Gastroesophageal sphincter (tissue), 4 donors: ENCODE measurements around the gene OR11A1. TPM values are rescaled to one million over a fixed set of nuclear protein-coding genes. Genes with fewer than 3 reads are reported as not detected.

Experiments used
- ATAC-seq: fragments of 150-250 bp; one replicate; pipeline ENCODE4 v1.9.1; 2016; ENCODE audit warnings: mild to moderate bottlenecking, moderate library complexity
- H3K27ac ChIP-seq, 4 donors: fragments of 200-600 bp; sonication (generic) in 3 of 4; 1 replicate in 3 of 4; 2 replicates in 1 of 4; pipeline ENCODE4 v1.5.1; 2016 to 2019
- H3K27me3 ChIP-seq: fragments of 200-600 bp; sonication (generic); one replicate; pipeline ENCODE4 v1.5.1; 2019
- H3K36me3 ChIP-seq, 2 donors: fragments of 200-600 bp; sonication (generic); one replicate each; pipeline ENCODE4 v1.5.1; 2019; ENCODE audit warnings: control low read depth in 1 of 2
- H3K4me1 ChIP-seq, 3 donors: fragments of 200-600 bp; sonication (generic); 1 replicate in 2 of 3; 2 replicates in 1 of 3; pipeline ENCODE4 v1.5.1; 2016 to 2019; ENCODE audit warnings: control low read depth in 2 of 3
- H3K4me3 ChIP-seq, 2 donors: fragments of 200-600 bp; sonication (generic); one replicate each; pipeline ENCODE4 v1.5.1; 2019; ENCODE audit warnings: mild to moderate bottlenecking in 1 of 2, moderate library complexity in 1 of 2
- H3K9me3 ChIP-seq, 3 donors: fragments of 200-600 bp; sonication (generic); one replicate each; pipeline ENCODE4 v1.5.1; 2017 to 2019; ENCODE audit warnings: control low read depth in 2 of 3
- CTCF ChIP-seq, 4 experiments: fragments of 200-600 bp in 2 of 4; fragments of 450-650 bp in 2 of 4; sonication (generic) in 1 of 4; IDR thresholded peaks; one replicate each; pipeline ENCODE4 v1.5.1; 2017 to 2019; ENCODE audit warnings: antibody characterized with exemption in 4 of 4, mild to moderate bottlenecking in 2 of 4, moderate library complexity in 2 of 4
- EP300 ChIP-seq: sonication (generic); formaldehyde crosslinking; IDR thresholded peaks from one replicate; pipeline ENCODE4 v1.6.1; 2017; ENCODE audit warnings: antibody characterized with exemption, mild to moderate bottlenecking
- POLR2A ChIP-seq, 2 donors: fragments of 450-650 bp; IDR thresholded peaks; one replicate each; pipeline ENCODE4 v1.6.1; 2017; ENCODE audit warnings: antibody characterized with exemption in 2 of 2, mild to moderate bottlenecking in 2 of 2, moderate library complexity in 1 of 2
- POLR2AphosphoS5 ChIP-seq: sonication (generic); formaldehyde crosslinking; IDR thresholded peaks from one replicate; pipeline ENCODE4 v1.6.1; 2017; ENCODE audit warnings: antibody characterized with exemption
- WGBS, 2 donors: methylation state at CpG; one replicate each; pipeline ENCODE4 v1.1.5; 2018; ENCODE audit warnings: low coverage in 1 of 2; 5-methylcytosine and 5-hydroxymethylcytosine counted together
- total RNA-seq, 4 donors: library from RNA; depleted of rRNA; stranded (reverse); fragments of >200 nt; gene quantifications; one replicate each; pipeline ENCODE4 v1.1.0, GENCODE V29; 2016

The OR11A1 gene
- total RNA-seq, 4 donors from 2014 or later: not detected

- no peak overlapping the region for H3K4me3 ChIP-seq
- no peak for ATAC-seq
- 91 to 94% methylated on average over 6 to 8 of the region's 8 CpGs for WGBS, 2 donors
These were observed 32.4 kb upstream of the OR11A1 start for GRCh38 chr6:29489286-29489685.

GRCh38 chr6:29488874-29489273, 32.0 kb upstream of the OR11A1 start:
- TF ChIP-seq EP300 (no peak), CTCF (IDR thresholded peaks at IDR 0.05) (no peak)
- ATAC-seq: no peak
- Histone ChIP-seq H3K9me3 (no peaks in the 10 kb centered on the region), H3K4me3 (no peak overlapping the region), H3K36me3 (no peaks in the 10 kb centered on the region), H3K4me1 (no peaks in the 10 kb centered on the region), H3K27me3 (no peaks in the 10 kb centered on the region), H3K27ac (no peak overlapping the region)

More at GRCh38 chr6:29489286-29489685, 32.4 kb upstream of the OR11A1 start:
- Histone ChIP-seq H3K36me3 (no peaks in the 10 kb centered on the region), H3K9me3 (no peaks in the 10 kb centered on the region), H3K27ac (no peak overlapping the region), H3K27me3 (peaks cover 3% of the 10 kb centered on the region), H3K4me1 (no peaks in the 10 kb centered on the region)
- TF ChIP-seq POLR2A (IDR thresholded peaks at IDR 0.05) (no peak), CTCF (IDR thresholded peaks at IDR 0.05) (no peak), EP300 (no peak), POLR2AphosphoS5 (no peak)

- 83% methylated on average over 1 of the region's 2 CpGs; no CpG with 5 or more reads in 1 of the 2 donors for WGBS, 2 donors
- ATAC-seq: no peak
- Histone ChIP-seq H3K4me3 (no peak within 1 kb of the TSS), H3K27me3 (no peaks in the 10 kb centered on the region), H3K36me3 (no peaks in the 10 kb centered on the region), H3K9me3 (peaks cover 0 to under 1% (median 0%) of the 10 kb centered on the region in 3 donors), H3K27ac (no peak within 1 kb of the TSS), H3K4me1 (no peaks in the 10 kb centered on the region)
- TF ChIP-seq EP300: no peak
- no peak for TF ChIP-seq POLR2A (IDR thresholded peaks at IDR 0.05)
- TF ChIP-seq POLR2AphosphoS5: no peak
These were observed 30.8 kb upstream of the OR11A1 start, which contains the start of gene MAS1L for GRCh38 chr6:29487660-29488059. MAS1L (minus strand) TSS chr6:29487956; CDS start chr6:29487902, 54 bp downstream.

GRCh38 chr6:29487131-29487530, 30.3 kb upstream of the OR11A1 start:
- WGBS, 2 donors: 80 to 82% methylated on average over 2 to 4 of the region's 5 CpGs
- no peak overlapping the region for H3K27ac ChIP-seq
- H3K4me1 ChIP-seq: no peaks in the 10 kb centered on the region
- no peak for ATAC-seq
- TF ChIP-seq POLR2A (IDR thresholded peaks at IDR 0.05) (no peak), CTCF (IDR thresholded peaks at IDR 0.05) (no peak), EP300 (no peak), POLR2AphosphoS5 (no peak)
- no peaks in the 10 kb centered on the region for H3K36me3 ChIP-seq
- no peak overlapping the region for H3K4me3 ChIP-seq
- H3K27me3 ChIP-seq: no peaks in the 10 kb centered on the region
- H3K9me3 ChIP-seq: peaks cover 0 to 6% (median 0%) of the 10 kb centered on the region in 3 donors

GRCh38 chr6:29486577-29486976, 29.7 kb upstream of the OR11A1 start:
- no peak overlapping the region for H3K27ac ChIP-seq
- no peak for ATAC-seq
- no peaks in the 10 kb centered on the region for H3K36me3 ChIP-seq
- no peak overlapping the region for H3K4me3 ChIP-seq
- no peaks in the 10 kb centered on the region for H3K27me3 ChIP-seq
- TF ChIP-seq CTCF (IDR thresholded peaks at IDR 0.05) (no peak), POLR2A (IDR thresholded peaks at IDR 0.05) (no peak), POLR2AphosphoS5 (no peak), EP300 (no peak)
- peaks cover 0 to 9% (median 0%) of the 10 kb centered on the region in 3 donors for H3K9me3 ChIP-seq
- WGBS, 2 donors: 70 to 90% methylated on average over 2 of the region's 4 CpGs
- H3K4me1 ChIP-seq: no peaks in the 10 kb centered on the region
